ENCODE measurements around the gene KRTAP4-5. TPM values are rescaled to one million over a fixed set of nuclear protein-coding genes. Genes with fewer than 3 reads are reported as not detected.
"Not testable (repeated sequence)": the region's sequence is repeated elsewhere in the genome, so short reads cannot be mapped to it uniquely, and the experiment has no call there.

Gene KRTAP4-5
- total and polyA plus RNA-seq, 3 donors from 2014 or later: not detected

- H3K36me3 ChIP-seq (ENCODE audit: low read depth, missing control alignments): no peaks in the 10 kb centered on the region
- no peaks in the 10 kb centered on the region for H3K27me3 ChIP-seq
- no peaks in the 10 kb centered on the region for H3K9me3 ChIP-seq
- no peak for TF ChIP-seq CTCF (IDR thresholded peaks at IDR 0.05)
- TF ChIP-seq POLR2A (IDR thresholded peaks at IDR 0.05): no peak
- no peak overlapping the region for H3K27ac ChIP-seq
- intact Hi-C loops (cut with DNase I; ENCODE audit: low total_unique reads): no loop called here
- no peak for DNase-seq
- H3K4me3 ChIP-seq: no peak overlapping the region
- H3K4me1 ChIP-seq: no peaks in the 10 kb centered on the region
Measured at GRCh38 chr17:41141361-41141760, 8.3 kb downstream of the KRTAP4-5 start.

- WGBS, 2 donors: 76 to 84% methylated on average over 4 to 6 of the region's 6 CpGs
- TF ChIP-seq POLR2A (IDR thresholded peaks at IDR 0.05) (no peak), CTCF (IDR thresholded peaks at IDR 0.05) (no peak)
- intact Hi-C loops (cut with DNase I; ENCODE audit: low total_unique reads): no loop called here
- no peaks in the 10 kb centered on the region for H3K27me3 ChIP-seq
- no peak within 1 kb of the TSS for H3K27ac ChIP-seq
- H3K4me1 ChIP-seq: no peaks in the 10 kb centered on the region
- no peak for DNase-seq
- H3K36me3 ChIP-seq (ENCODE audit: low read depth, missing control alignments): no peaks in the 10 kb centered on the region
- H3K4me3 ChIP-seq: no peak within 1 kb of the TSS
- H3K9me3 ChIP-seq: no peaks in the 10 kb centered on the region
Measured at GRCh38 chr17:41140360-41141131, 9.1 kb downstream of the KRTAP4-5 start, which contains the start of gene KRTAP4-6. KRTAP4-6 (minus strand) TSS chr17:41140544; CDS start chr17:41140487, 57 bp downstream.

- H3K36me3 ChIP-seq (ENCODE audit: low read depth, missing control alignments); intact Hi-C loops (cut with DNase I; ENCODE audit: low total_unique reads); DNase-seq; H3K4me3 ChIP-seq; H3K27ac ChIP-seq; H3K9me3 ChIP-seq; H3K4me1 ChIP-seq; H3K27me3 ChIP-seq: not testable (repeated sequence)
- WGBS, 2 donors: 87 to 93% methylated on average over 11 to 12 of the region's 12 CpGs
Measured at GRCh38 chr17:41139865-41140264, 9.8 kb downstream of the KRTAP4-5 start.

GRCh38 chr17:41133880-41134735 lies 15.5 kb downstream of the KRTAP4-5 start:
- no peaks in the 10 kb centered on the region for H3K9me3 ChIP-seq
- H3K4me1 ChIP-seq: no peaks in the 10 kb centered on the region
- H3K4me3 ChIP-seq: no peak overlapping the region
- 77 to 83% methylated on average over 2 of the region's 2 CpGs for WGBS, 2 donors
- intact Hi-C loops (cut with DNase I; ENCODE audit: low total_unique reads): no loop called here
- no peaks in the 10 kb centered on the region for H3K36me3 ChIP-seq (ENCODE audit: low read depth, missing control alignments)
- TF ChIP-seq CTCF (IDR thresholded peaks at IDR 0.05): no peak
- TF ChIP-seq POLR2A (IDR thresholded peaks at IDR 0.05): no peak
- no peaks in the 10 kb centered on the region for H3K27me3 ChIP-seq
- no peak for DNase-seq
- H3K27ac ChIP-seq: no peak overlapping the region

- 88 to 94% methylated on average over 3 of the region's 3 CpGs for WGBS, 2 donors
Measured at GRCh38 chr17:41131979-41132378, 17.6 kb downstream of the KRTAP4-5 start.

More at GRCh38 chr17:41131979-41132378, 17.6 kb downstream of the KRTAP4-5 start:
- Histone ChIP-seq H3K4me3 (no peak overlapping the region), H3K36me3 (ENCODE audit: low read depth, missing control alignments) (no peaks in the 10 kb centered on the region), H3K27ac (no peak overlapping the region), H3K9me3 (no peaks in the 10 kb centered on the region), H3K4me1 (no peaks in the 10 kb centered on the region), H3K27me3 (no peaks in the 10 kb centered on the region)
- TF ChIP-seq CTCF (IDR thresholded peaks at IDR 0.05) (no peak), POLR2A (IDR thresholded peaks at IDR 0.05) (no peak)
- DNase-seq: no peak
- intact Hi-C loops (cut with DNase I; ENCODE audit: low total_unique reads): no loop called here

Measured in testis (tissue), 3 donors.